Hepatocyte (in vitro differentiated cells): ENCODE measurements around the gene ABCB8.

Experiments
- CTCF ChIP-seq: fragments of 200-600 bp; sonication (generic); IDR thresholded peaks from 2 replicates; pipeline ENCODE4 v1.5.1; 2016; ENCODE audit warnings: antibody characterized with exemption, mild to moderate bottlenecking; ENCODE audit not compliant: poor library complexity
- EZH2 ChIP-seq: fragments of 200-600 bp; sonication (generic); IDR thresholded peaks from 2 replicates; pipeline ENCODE4 v1.6.1; 2016; ENCODE audit warnings: antibody characterized with exemption, mild to moderate bottlenecking, borderline replicate concordance

GRCh38 chr7:151045262-151045661, 17.0 kb downstream of the ABCB8 start:
- TF ChIP-seq CTCF (no peak), EZH2 (no peak)
